Measurements from ENCODE around the gene AR.

AR gene

DNA sequence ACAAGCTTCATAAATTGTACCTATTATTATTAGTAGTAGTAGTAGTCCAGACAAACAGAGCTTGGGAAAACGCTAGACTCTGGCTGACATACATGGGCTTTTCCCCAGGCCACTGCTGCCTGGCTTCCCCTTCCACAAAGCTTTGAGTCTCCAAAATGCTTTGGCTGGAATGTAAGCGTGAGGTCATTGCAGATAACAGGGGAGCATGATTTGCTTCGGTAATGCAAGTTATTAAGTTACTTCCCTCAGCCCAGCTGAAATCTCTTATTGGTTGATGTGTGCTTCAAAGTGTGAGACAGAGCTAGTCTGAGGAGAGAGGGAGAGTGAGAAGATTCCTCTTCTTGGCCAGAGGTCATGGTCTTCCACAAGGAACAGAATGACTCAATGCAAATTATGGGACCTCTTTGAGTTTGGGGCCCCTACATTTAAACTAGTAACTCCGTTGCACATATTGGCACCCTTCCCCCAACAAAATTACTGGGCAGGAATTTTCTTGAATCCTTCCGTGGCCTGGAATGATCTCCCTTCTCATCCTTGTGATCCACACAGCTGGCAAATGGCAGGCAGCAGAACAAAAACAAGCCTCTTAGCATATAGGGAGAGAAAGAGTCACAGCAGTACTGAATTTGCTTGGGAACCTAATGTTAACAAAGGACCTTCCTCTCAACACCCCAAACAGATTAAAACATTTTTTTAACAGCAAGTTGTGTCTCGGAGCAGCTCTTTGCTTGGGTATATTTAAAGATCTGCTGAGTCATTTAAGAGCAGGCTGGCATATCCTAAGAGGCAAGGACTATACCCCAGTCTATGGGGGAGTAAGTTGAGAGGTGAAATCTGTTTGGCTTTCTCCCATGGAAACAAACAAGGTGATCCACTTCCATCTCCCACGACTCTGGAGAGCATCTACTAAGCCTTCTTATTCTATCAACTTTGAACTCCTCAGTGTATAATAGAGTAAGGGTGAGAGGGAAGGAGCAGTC lies 19.9 kb downstream of the AR start:
- no peak overlapping the region for H3K4me3 ChIP-seq (ENCODE audit: control insufficient read depth, low read depth, low read length)
- no peak for DNase-seq (ENCODE audit: low read depth)
- TF ChIP-seq, protein P1, sequence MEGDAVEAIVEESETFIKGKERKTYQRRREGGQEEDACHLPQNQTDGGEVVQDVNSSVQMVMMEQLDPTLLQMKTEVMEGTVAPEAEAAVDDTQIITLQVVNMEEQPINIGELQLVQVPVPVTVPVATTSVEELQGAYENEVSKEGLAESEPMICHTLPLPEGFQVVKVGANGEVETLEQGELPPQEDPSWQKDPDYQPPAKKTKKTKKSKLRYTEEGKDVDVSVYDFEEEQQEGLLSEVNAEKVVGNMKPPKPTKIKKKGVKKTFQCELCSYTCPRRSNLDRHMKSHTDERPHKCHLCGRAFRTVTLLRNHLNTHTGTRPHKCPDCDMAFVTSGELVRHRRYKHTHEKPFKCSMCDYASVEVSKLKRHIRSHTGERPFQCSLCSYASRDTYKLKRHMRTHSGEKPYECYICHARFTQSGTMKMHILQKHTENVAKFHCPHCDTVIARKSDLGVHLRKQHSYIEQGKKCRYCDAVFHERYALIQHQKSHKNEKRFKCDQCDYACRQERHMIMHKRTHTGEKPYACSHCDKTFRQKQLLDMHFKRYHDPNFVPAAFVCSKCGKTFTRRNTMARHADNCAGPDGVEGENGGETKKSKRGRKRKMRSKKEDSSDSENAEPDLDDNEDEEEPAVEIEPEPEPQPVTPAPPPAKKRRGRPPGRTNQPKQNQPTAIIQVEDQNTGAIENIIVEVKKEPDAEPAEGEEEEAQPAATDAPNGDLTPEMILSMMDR (IDR thresholded peaks at IDR 0.05; ENCODE audit: control insufficient read depth, insufficient read depth, low read depth, low read length, missing control alignments) = no peak

DNA sequence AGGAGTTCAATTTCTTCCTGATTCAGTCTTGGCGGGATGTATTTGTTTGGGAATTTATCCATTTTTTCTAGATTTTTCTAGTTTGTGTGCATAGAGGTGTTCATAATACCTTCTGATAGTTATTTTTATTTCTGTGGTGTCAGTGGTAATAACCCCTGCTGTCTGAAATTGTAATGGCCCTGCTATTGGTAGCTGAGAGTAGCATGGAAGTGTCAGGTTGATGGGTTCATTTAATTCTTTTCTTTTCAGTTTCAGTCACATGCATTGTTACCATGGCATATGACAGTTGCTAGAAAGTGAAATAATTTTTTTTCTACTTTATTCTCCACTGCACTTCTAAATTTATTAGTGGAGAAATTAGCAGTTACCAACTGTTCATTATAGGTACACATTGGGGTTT lies 20.7 kb downstream of the AR start:
- TF ChIP-seq, protein P1 (IDR thresholded peaks at IDR 0.05; ENCODE audit: control insufficient read depth, insufficient read depth, low read depth, low read length, missing control alignments) = no peak

DNA sequence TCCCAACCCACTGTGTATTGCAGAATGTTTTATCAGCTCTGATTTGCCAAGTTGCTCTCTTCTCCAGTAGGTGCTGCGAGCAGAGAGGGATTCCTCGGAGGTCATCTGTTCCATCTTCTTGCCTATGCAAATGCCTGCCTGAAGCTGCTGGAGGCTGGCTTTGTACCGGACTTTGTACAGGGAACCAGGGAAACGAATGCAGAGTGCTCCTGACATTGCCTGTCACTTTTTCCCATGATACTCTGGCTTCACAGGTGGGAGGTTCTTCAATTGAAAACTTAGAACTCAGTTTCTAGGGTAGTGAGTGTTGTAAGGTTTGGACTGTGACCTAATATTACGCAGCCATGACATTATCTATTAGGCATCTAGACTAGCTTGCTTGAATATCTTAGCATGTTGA lies 24.9 kb downstream of the AR start:
- no peak overlapping the region for H3K4me3 ChIP-seq (ENCODE audit: control insufficient read depth, low read depth, low read length)
- DNase-seq (ENCODE audit: low read depth) = no peak
- TF ChIP-seq, protein P1 (IDR thresholded peaks at IDR 0.05; ENCODE audit: control insufficient read depth, insufficient read depth, low read depth, low read length, missing control alignments) = no peak

More for the DNA sequence above, 20.7 kb downstream of the AR start:
- H3K4me3 ChIP-seq (ENCODE audit: control insufficient read depth, low read depth, low read length) = no peak overlapping the region
- no peak for DNase-seq (ENCODE audit: low read depth)

DNA sequence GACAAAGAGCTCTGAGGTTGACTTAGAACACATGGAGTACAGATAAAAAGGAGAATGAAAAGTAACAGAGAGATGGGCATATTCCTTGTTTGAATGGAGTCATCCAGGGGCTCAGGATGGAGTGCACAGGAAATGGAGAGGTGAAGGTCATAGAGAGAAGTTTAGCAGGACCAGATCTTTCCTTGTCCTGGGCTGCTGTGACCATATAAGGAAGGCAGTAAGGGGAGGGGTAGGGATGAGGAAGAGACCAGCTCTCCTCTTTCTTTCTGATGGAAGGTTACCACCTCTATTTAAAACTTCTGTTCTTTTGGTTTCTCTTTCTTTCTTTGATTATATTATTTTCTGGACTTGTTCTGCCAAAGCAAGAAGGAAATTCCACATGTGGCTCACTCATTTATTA lies 27.0 kb downstream of the AR start:
- H3K4me3 ChIP-seq (ENCODE audit: control insufficient read depth, low read depth, low read length) = no peak overlapping the region
- DNase-seq (ENCODE audit: low read depth) = no peak
- TF ChIP-seq, protein P1 (IDR thresholded peaks at IDR 0.05; ENCODE audit: control insufficient read depth, insufficient read depth, low read depth, low read length, missing control alignments) = no peak

DNA sequence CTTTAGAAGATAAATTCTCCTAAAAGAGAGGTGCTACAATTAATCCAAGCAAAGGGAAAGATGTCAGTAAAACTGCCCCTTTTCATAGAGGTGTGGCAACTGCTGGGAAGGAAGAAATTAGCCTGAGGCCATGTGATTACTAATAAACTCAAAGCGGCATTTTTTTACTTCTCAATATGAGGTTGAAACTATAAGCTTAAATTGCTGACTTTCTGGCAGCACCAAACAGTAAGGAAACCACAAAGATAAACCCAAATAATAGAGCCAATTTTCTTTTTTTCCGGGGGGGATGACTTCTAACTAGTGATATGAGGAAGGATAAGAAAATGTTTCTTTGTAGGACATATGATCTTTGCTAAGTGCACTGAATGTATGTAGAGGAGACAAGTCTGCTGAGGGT lies 30.9 kb downstream of the AR start:
- TF ChIP-seq, protein P1 (IDR thresholded peaks at IDR 0.05; ENCODE audit: control insufficient read depth, insufficient read depth, low read depth, low read length, missing control alignments) = no peak
- DNase-seq (ENCODE audit: low read depth) = no peak
- no peak overlapping the region for H3K4me3 ChIP-seq (ENCODE audit: control insufficient read depth, low read depth, low read length)

DNA sequence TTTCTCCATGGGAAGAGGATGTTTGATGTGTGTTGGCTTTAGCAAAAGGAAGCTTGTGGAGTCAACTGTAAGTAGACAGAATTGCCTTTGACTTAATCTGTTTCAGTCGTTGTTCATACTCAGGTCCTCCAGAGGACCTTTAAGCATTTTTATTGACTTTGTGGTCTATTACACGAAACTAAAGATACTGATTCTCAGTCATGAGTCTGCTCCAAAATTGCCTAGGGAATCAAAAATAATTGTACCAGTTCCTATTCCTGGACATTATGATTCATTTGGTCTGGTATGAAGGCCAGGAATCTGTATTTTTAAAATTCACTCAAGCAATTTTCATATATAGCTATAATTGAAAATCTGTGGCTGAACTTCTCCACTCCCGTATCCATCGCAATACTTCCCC lies 38.6 kb downstream of the AR start:
- H3K4me3 ChIP-seq (ENCODE audit: control insufficient read depth, low read depth, low read length) = no peak overlapping the region
- TF ChIP-seq, protein P1 (IDR thresholded peaks at IDR 0.05; ENCODE audit: control insufficient read depth, insufficient read depth, low read depth, low read length, missing control alignments) = no peak
- DNase-seq (ENCODE audit: low read depth) = no peak

Data from AG09309 (cell line).